Measurements from ENCODE around the gene CDKAL1. TPM values are rescaled to one million over a fixed set of nuclear protein-coding genes. Genes with fewer than 3 reads are reported as not detected.

The CDKAL1 gene
- total RNA-seq, 2 donors from 2014 or later, result 12.1 to 19.0 TPM

DNA sequence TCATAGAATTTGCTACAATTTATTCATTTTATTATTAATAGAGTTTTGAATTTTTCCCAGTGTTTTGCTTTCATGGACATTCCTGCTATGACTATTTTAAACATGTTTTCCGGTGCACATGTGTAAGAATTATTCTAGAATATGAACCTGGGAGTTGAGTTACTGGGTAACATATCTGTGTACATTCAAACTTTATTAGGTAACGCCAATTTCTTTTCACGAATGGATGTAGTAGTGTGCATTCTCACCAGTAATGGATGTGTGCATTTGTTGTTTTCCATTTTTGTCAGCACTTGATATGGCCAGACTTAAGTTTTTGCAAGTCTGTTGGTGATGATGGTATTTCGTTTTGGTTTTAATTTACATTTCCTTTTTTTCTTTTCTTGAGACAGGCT lies 118.8 kb downstream of the CDKAL1 start:
- intact Hi-C loops (cut with DNase I), result no loop called here
- WGBS, result 89% methylated on average over 4 of the region's 4 CpGs
- H3K4me3 ChIP-seq, result no peak overlapping the region
- no peaks in the 10 kb centered on the region for H3K27me3 ChIP-seq (replicated peaks; ENCODE audit: insufficient read depth)
- H3K27ac ChIP-seq, result no peak overlapping the region
- H3K4me1 ChIP-seq (replicated peaks), result no peaks in the 10 kb centered on the region
- no peak for DNase-seq (ENCODE audit: low spot score)
- no peaks in the 10 kb centered on the region for H3K9me3 ChIP-seq
- H3K36me3 ChIP-seq, result no peaks in the 10 kb centered on the region
- TF ChIP-seq POLR2A (IDR thresholded peaks at IDR 0.05) (no peak), POLR2AphosphoS5 (IDR thresholded peaks at IDR 0.05) (no peak)
- TF ChIP-seq, protein P1, sequence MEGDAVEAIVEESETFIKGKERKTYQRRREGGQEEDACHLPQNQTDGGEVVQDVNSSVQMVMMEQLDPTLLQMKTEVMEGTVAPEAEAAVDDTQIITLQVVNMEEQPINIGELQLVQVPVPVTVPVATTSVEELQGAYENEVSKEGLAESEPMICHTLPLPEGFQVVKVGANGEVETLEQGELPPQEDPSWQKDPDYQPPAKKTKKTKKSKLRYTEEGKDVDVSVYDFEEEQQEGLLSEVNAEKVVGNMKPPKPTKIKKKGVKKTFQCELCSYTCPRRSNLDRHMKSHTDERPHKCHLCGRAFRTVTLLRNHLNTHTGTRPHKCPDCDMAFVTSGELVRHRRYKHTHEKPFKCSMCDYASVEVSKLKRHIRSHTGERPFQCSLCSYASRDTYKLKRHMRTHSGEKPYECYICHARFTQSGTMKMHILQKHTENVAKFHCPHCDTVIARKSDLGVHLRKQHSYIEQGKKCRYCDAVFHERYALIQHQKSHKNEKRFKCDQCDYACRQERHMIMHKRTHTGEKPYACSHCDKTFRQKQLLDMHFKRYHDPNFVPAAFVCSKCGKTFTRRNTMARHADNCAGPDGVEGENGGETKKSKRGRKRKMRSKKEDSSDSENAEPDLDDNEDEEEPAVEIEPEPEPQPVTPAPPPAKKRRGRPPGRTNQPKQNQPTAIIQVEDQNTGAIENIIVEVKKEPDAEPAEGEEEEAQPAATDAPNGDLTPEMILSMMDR (IDR thresholded peaks at IDR 0.05), result no peak

DNA sequence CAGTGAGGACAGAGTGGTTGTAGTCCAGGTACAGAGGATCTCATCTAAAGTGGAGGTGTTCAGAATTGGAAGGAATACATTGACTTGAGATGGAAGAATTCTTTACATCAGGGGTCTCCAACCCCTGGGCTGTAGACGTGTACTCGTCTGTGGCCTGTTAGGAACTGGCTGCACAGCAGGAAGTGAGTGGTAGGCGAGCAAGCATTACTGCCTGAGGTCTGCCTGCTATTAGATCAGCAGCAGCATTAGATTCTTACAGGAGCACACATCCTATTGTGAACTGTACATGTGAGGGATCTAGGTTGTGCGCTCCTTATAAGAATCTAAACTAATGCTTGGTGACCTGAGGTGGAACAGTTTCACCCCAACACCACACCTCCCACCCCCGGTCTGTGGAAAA lies 121.1 kb downstream of the CDKAL1 start:
- intact Hi-C loops (cut with DNase I), result no loop called here
- TF ChIP-seq POLR2AphosphoS5 (IDR thresholded peaks at IDR 0.05) (no peak), POLR2A (IDR thresholded peaks at IDR 0.05) (no peak)
- TF ChIP-seq, protein P1 (IDR thresholded peaks at IDR 0.05), result no peak

DNA sequence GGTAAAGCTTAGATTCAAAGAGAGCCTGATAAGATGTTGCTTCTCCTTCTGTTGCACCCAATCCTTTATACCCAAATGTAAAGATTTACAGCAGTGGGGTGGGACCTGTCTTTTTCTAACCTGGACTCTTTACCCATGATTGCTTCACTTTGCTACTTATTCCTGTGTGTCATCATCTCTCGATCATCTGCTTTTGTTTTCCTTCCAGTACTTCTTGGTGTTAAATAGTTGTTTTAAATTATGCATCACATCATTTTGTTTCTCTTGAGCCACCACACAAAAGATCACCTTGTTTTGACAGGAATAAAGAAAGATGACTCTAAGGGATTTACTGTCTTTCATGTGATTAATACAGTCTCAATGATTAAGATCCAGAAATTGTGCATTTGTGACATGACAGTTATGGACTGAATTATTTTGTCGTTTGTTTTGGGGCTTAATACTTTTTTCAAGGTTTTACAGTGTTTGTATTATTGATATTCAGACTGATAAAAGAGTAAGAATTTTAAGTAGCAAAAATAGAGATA lies 123.1 kb downstream of the CDKAL1 start:
- 54% methylated on average over 2 of the region's 2 CpGs for WGBS
- TF ChIP-seq POLR2A (IDR thresholded peaks at IDR 0.05), result no peak
- TF ChIP-seq POLR2AphosphoS5 (IDR thresholded peaks at IDR 0.05), result no peak
- TF ChIP-seq, protein P1 (IDR thresholded peaks at IDR 0.05), result no peak

More for the DNA sequence above, 121.1 kb downstream of the CDKAL1 start:
- Histone ChIP-seq H3K4me1 (replicated peaks) (no peaks in the 10 kb centered on the region), H3K9me3 (no peaks in the 10 kb centered on the region), H3K36me3 (no peaks in the 10 kb centered on the region), H3K4me3 (no peak overlapping the region), H3K27me3 (replicated peaks; ENCODE audit: insufficient read depth) (no peaks in the 10 kb centered on the region), H3K27ac (no peak overlapping the region)
- no peak for DNase-seq (ENCODE audit: low spot score)
- WGBS, result 97% methylated on average over 5 of the region's 5 CpGs

DNA sequence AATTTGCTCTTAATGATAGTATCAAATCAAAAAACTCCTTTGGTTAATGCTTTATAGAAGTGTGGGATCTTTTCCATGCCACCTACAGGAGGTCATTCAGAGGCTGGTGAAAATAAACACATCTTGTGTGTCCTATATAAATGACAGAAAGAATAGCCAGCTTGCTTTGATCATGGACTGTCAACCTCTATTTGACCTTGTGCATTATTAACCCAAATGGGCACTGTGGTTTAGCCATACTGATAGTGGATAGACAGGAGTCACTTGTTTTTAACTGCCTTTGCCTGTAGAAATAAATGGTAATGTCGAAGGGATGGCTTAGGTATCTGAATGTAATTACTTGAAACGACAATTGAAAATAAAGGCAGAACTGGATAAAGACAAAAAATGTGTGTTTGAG lies 123.8 kb downstream of the CDKAL1 start:
- intact Hi-C loops (cut with DNase I), result no loop called here

More for the DNA sequence above, 123.1 kb downstream of the CDKAL1 start:
- no peak for DNase-seq (ENCODE audit: low spot score)
- Histone ChIP-seq H3K36me3 (no peaks in the 10 kb centered on the region), H3K4me3 (no peak overlapping the region), H3K9me3 (no peaks in the 10 kb centered on the region), H3K27me3 (replicated peaks; ENCODE audit: insufficient read depth) (no peaks in the 10 kb centered on the region), H3K27ac (no peak overlapping the region), H3K4me1 (replicated peaks) (no peaks in the 10 kb centered on the region)
- intact Hi-C loops (cut with DNase I), result no loop called here

DNA sequence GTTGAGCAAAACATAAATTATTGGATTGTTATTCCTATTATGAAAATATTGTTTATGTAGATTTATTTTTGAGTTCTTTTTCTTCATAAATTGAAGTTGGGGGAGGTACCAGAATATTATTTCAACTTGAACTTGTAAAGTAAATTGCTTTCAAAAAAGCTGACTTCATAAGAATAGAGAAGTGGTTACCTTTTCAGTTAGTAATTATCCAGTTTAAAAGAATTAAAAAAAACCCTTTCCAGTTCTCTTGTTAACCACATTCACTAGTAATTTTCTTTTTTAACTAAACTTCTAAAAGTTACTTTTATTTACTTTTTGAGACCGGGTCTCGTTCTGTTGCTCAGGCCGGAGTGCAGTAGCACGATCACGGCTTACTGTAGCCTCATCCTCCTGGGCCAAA lies 124.3 kb downstream of the CDKAL1 start:
- WGBS, result 97% methylated on average over 5 of the region's 5 CpGs
- TF ChIP-seq POLR2AphosphoS5 (IDR thresholded peaks at IDR 0.05) (no peak), POLR2A (IDR thresholded peaks at IDR 0.05) (no peak)
- TF ChIP-seq, protein P1 (IDR thresholded peaks at IDR 0.05), result no peak
- DNase-seq (ENCODE audit: low spot score), result no peak
- H3K27me3 ChIP-seq (replicated peaks; ENCODE audit: insufficient read depth), result no peaks in the 10 kb centered on the region
- intact Hi-C loops (cut with DNase I), result no loop called here
- no peaks in the 10 kb centered on the region for H3K9me3 ChIP-seq
- no peaks in the 10 kb centered on the region for H3K36me3 ChIP-seq
- H3K27ac ChIP-seq, result no peak overlapping the region
- no peaks in the 10 kb centered on the region for H3K4me1 ChIP-seq (replicated peaks)
- H3K4me3 ChIP-seq, result no peak overlapping the region

More for the DNA sequence above, 123.8 kb downstream of the CDKAL1 start:
- no peak for DNase-seq (ENCODE audit: low spot score)
- TF ChIP-seq POLR2AphosphoS5 (IDR thresholded peaks at IDR 0.05) (no peak), POLR2A (IDR thresholded peaks at IDR 0.05) (no peak)
- TF ChIP-seq, protein P1 (IDR thresholded peaks at IDR 0.05), result no peak
- 80% methylated on average over 2 of the region's 2 CpGs for WGBS
- Histone ChIP-seq H3K9me3 (no peaks in the 10 kb centered on the region), H3K27ac (no peak overlapping the region), H3K4me1 (replicated peaks) (no peaks in the 10 kb centered on the region), H3K27me3 (replicated peaks; ENCODE audit: insufficient read depth) (no peaks in the 10 kb centered on the region), H3K36me3 (no peaks in the 10 kb centered on the region), H3K4me3 (no peak overlapping the region)

All from prostate gland (tissue), 2 donors.